ENCODE data around the gene ATXN1. TPM values are rescaled to one million over a fixed set of nuclear protein-coding genes. Genes with fewer than 3 reads are reported as not detected.
A peak's percentile ranks its signal among the peaks of the same experiment; 100 is the strongest.

Gene ATXN1
- total and polyA plus RNA-seq, 7 experiments from 2014 or later, result 1.5 to 82.7 (median 42.4) TPM

GRCh38 chr6:16338577-16339264 lies 422.5 kb downstream of the ATXN1 start:
- Mint-ChIP-seq H3K27ac (peak overlapping the region in 2 of 9 donors; percentile 19 to 21), H3K4me1 (peaks cover 0 to 12% (median 0%) of the 10 kb centered on the region in 7 donors), H3K36me3 (peaks cover 0 to 8% (median 0%) of the 10 kb centered on the region in 5 donors), H3K9me3 (no peaks in the 10 kb centered on the region), H3K4me3 (no peak overlapping the region), H3K27me3 (no peaks in the 10 kb centered on the region)
- ChIA-PET POLR2A (no interaction called here), CTCF (no interaction called here)
- Histone ChIP-seq H3K36me3 (ENCODE audit: control insufficient read depth in 2 of 3, insufficient read depth in 3 of 3, low read length in 3 of 3) (no peaks in the 10 kb centered on the region), H3K4me1 (ENCODE audit: control insufficient read depth in 2 of 2, insufficient read depth in 2 of 2, low read length in 2 of 2) (no peaks in the 10 kb centered on the region), H3K27me3 (ENCODE audit: control insufficient read depth in 2 of 2, insufficient read depth in 2 of 2, low read length in 2 of 2) (no peaks in the 10 kb centered on the region), H3K27ac (ENCODE audit: low read depth, low read length) (no peak overlapping the region), H3K4me3 (ENCODE audit: low read length) (no peak overlapping the region), H3K9me3 (ENCODE audit: control insufficient read depth in 2 of 3, low read length in 3 of 3) (no peaks in the 10 kb centered on the region)
- DNase-seq (no peak), ATAC-seq (no peak)
- intact Hi-C loops (cut with micrococcal nuclease), result loop anchor here in 1 of 2 donors (10.0 kb wide), 1 partner anchor 66 kb away; no protein-coding TSS in a partner anchor

GRCh38 chr6:16337295-16337975 lies 423.8 kb downstream of the ATXN1 start:
- POLR2A ChIA-PET, result interaction anchor here (0.6 kb wide), 1 partner anchor 1314 kb away, joined by 3 read pairs; no protein-coding TSS in a partner anchor
- DNase-seq (no peak), ATAC-seq (no peak)
- Histone ChIP-seq H3K27me3 (ENCODE audit: control insufficient read depth in 2 of 2, insufficient read depth in 2 of 2, low read length in 2 of 2) (no peaks in the 10 kb centered on the region), H3K4me1 (ENCODE audit: control insufficient read depth in 2 of 2, insufficient read depth in 2 of 2, low read length in 2 of 2) (peaks cover 0 to under 1% of the 10 kb centered on the region in 2 donors), H3K36me3 (ENCODE audit: control insufficient read depth in 2 of 3, insufficient read depth in 3 of 3, low read length in 3 of 3) (no peaks in the 10 kb centered on the region), H3K27ac (ENCODE audit: low read depth, low read length) (no peak overlapping the region), H3K4me3 (ENCODE audit: low read length) (no peak overlapping the region), H3K9me3 (ENCODE audit: control insufficient read depth in 2 of 3, low read length in 3 of 3) (no peaks in the 10 kb centered on the region)
- peaks cover 0 to 9% (median 0%) of the 10 kb centered on the region in 7 donors for H3K4me1 Mint-ChIP-seq
- CTCF ChIA-PET, result no interaction called here
- H3K4me3 Mint-ChIP-seq, result no peak overlapping the region
- no peak overlapping the region for H3K27ac Mint-ChIP-seq
- H3K9me3 Mint-ChIP-seq, result no peaks in the 10 kb centered on the region
- intact Hi-C loops (cut with micrococcal nuclease), result loop anchor here in 1 of 2 donors (10.0 kb wide), 1 partner anchor 67 kb away; no protein-coding TSS in a partner anchor
- peaks cover 0 to 9% (median 0%) of the 10 kb centered on the region in 5 donors for H3K36me3 Mint-ChIP-seq
- no peaks in the 10 kb centered on the region for H3K27me3 Mint-ChIP-seq

- no peak overlapping the region for H3K4me3 ChIP-seq (ENCODE audit: low read length)
- ATAC-seq (no peak), DNase-seq (no peak)
- ChIA-PET CTCF (no interaction called here), POLR2A (interaction anchor here (0.6 kb wide), 1 partner anchor 1314 kb away, joined by 3 read pairs; no protein-coding TSS in a partner anchor)
- Mint-ChIP-seq H3K36me3 (peaks cover 0 to 9% (median 0%) of the 10 kb centered on the region in 5 donors), H3K4me1 (peaks cover 0 to 9% (median 0%) of the 10 kb centered on the region in 7 donors), H3K27ac (no peak overlapping the region), H3K4me3 (no peak overlapping the region), H3K9me3 (no peaks in the 10 kb centered on the region), H3K27me3 (no peaks in the 10 kb centered on the region)
- intact Hi-C loops (cut with micrococcal nuclease), result loop anchor here in 1 of 2 donors (10.0 kb wide), 1 partner anchor 68 kb away; no protein-coding TSS in a partner anchor
- H3K4me1 ChIP-seq (ENCODE audit: control insufficient read depth in 2 of 2, insufficient read depth in 2 of 2, low read length in 2 of 2), result peaks cover 5 to 6% of the 10 kb centered on the region in 2 donors
- no peak overlapping the region for H3K27ac ChIP-seq (ENCODE audit: low read depth, low read length)
- no peaks in the 10 kb centered on the region for H3K9me3 ChIP-seq (ENCODE audit: control insufficient read depth in 2 of 3, low read length in 3 of 3)
- no peaks in the 10 kb centered on the region for H3K27me3 ChIP-seq (ENCODE audit: control insufficient read depth in 2 of 2, insufficient read depth in 2 of 2, low read length in 2 of 2)
- H3K36me3 ChIP-seq (ENCODE audit: control insufficient read depth in 2 of 3, insufficient read depth in 3 of 3, low read length in 3 of 3), result no peaks in the 10 kb centered on the region
Measured at GRCh38 chr6:16336911-16337294, 424.4 kb downstream of the ATXN1 start.

- Histone ChIP-seq H3K27ac (ENCODE audit: low read depth, low read length) (no peak overlapping the region), H3K4me1 (ENCODE audit: control insufficient read depth in 2 of 2, insufficient read depth in 2 of 2, low read length in 2 of 2) (peaks cover 12% of the 10 kb centered on the region in 2 donors), H3K4me3 (ENCODE audit: low read length) (no peak overlapping the region), H3K36me3 (ENCODE audit: control insufficient read depth in 2 of 3, insufficient read depth in 3 of 3, low read length in 3 of 3) (no peaks in the 10 kb centered on the region), H3K27me3 (ENCODE audit: control insufficient read depth in 2 of 2, insufficient read depth in 2 of 2, low read length in 2 of 2) (no peaks in the 10 kb centered on the region), H3K9me3 (ENCODE audit: control insufficient read depth in 2 of 3, low read length in 3 of 3) (no peaks in the 10 kb centered on the region)
- no peak overlapping the region for H3K27ac Mint-ChIP-seq
- ChIA-PET CTCF (interaction anchor here (1.2 kb wide), 1 partner anchor 14 kb away, joined by 3 read pairs; no protein-coding TSS in a partner anchor), POLR2A (no interaction called here)
- peaks cover 0 to 9% (median 0%) of the 10 kb centered on the region in 5 donors for H3K36me3 Mint-ChIP-seq
- H3K27me3 Mint-ChIP-seq, result no peaks in the 10 kb centered on the region
- no peak for DNase-seq
- peaks cover 0 to 9% (median 0%) of the 10 kb centered on the region in 7 donors for H3K4me1 Mint-ChIP-seq
- no peaks in the 10 kb centered on the region for H3K9me3 Mint-ChIP-seq
- intact Hi-C loops (cut with micrococcal nuclease), result loop anchor here in 1 of 2 donors (10.0 kb wide), 1 partner anchor 69 kb away; no protein-coding TSS in a partner anchor
- no peak for ATAC-seq
- no peak overlapping the region for H3K4me3 Mint-ChIP-seq
Measured at GRCh38 chr6:16336056-16336818, 425.0 kb downstream of the ATXN1 start.

- Histone ChIP-seq H3K27ac (ENCODE audit: low read depth, low read length) (no peak overlapping the region), H3K9me3 (ENCODE audit: control insufficient read depth in 2 of 3, low read length in 3 of 3) (no peaks in the 10 kb centered on the region), H3K4me3 (ENCODE audit: low read length) (no peak overlapping the region), H3K27me3 (ENCODE audit: control insufficient read depth in 2 of 2, insufficient read depth in 2 of 2, low read length in 2 of 2) (no peaks in the 10 kb centered on the region), H3K36me3 (ENCODE audit: control insufficient read depth in 2 of 3, insufficient read depth in 3 of 3, low read length in 3 of 3) (no peaks in the 10 kb centered on the region), H3K4me1 (ENCODE audit: control insufficient read depth in 2 of 2, insufficient read depth in 2 of 2, low read length in 2 of 2) (peaks cover 12 to 13% of the 10 kb centered on the region in 2 donors)
- DNase-seq (no peak), ATAC-seq (no peak)
- Mint-ChIP-seq H3K4me1 (peaks cover 0 to 9% (median 0%) of the 10 kb centered on the region in 7 donors), H3K27ac (no peak overlapping the region), H3K4me3 (no peak overlapping the region), H3K27me3 (no peaks in the 10 kb centered on the region), H3K36me3 (peaks cover 0 to 9% (median 0%) of the 10 kb centered on the region in 5 donors), H3K9me3 (no peaks in the 10 kb centered on the region)
- intact Hi-C loops (cut with micrococcal nuclease), result loop anchor here in 1 of 2 donors (10.0 kb wide), 1 partner anchor 70 kb away; no protein-coding TSS in a partner anchor
- ChIA-PET POLR2A (no interaction called here), CTCF (interaction anchor here (1.0 to 4.7 kb wide), 4 partner anchors 11 to 436 kb away, joined by 3 to 35 read pairs (median 14); no protein-coding TSS in a partner anchor)
Measured at GRCh38 chr6:16335176-16335575, 426.1 kb downstream of the ATXN1 start.

- H3K9me3 Mint-ChIP-seq, result no peaks in the 10 kb centered on the region
- H3K4me3 ChIP-seq (ENCODE audit: low read length), result no peak overlapping the region
- no peaks in the 10 kb centered on the region for H3K27me3 Mint-ChIP-seq
- H3K27ac Mint-ChIP-seq, result peak overlapping the region in 4 of 9 donors; percentile 5 to 39 (median 18)
- peaks cover 0 to 9% (median 0%) of the 10 kb centered on the region in 7 donors for H3K4me1 Mint-ChIP-seq
- H3K27ac ChIP-seq (ENCODE audit: low read depth, low read length), result no peak overlapping the region
- peaks cover 0 to 9% (median 0%) of the 10 kb centered on the region in 5 donors for H3K36me3 Mint-ChIP-seq
- no peaks in the 10 kb centered on the region for H3K9me3 ChIP-seq (ENCODE audit: control insufficient read depth in 2 of 3, low read length in 3 of 3)
- H3K36me3 ChIP-seq (ENCODE audit: control insufficient read depth in 2 of 3, insufficient read depth in 3 of 3, low read length in 3 of 3), result no peaks in the 10 kb centered on the region
- DNase-seq (no peak), ATAC-seq (no peak)
- H3K4me1 ChIP-seq (ENCODE audit: control insufficient read depth in 2 of 2, insufficient read depth in 2 of 2, low read length in 2 of 2), result peaks cover 12 to 13% of the 10 kb centered on the region in 2 donors
- intact Hi-C loops (cut with micrococcal nuclease), result loop anchor here (5.0 to 10.0 kb wide), 3 partner anchors 70 to 753 kb away; no protein-coding TSS in a partner anchor
- no peak overlapping the region for H3K4me3 Mint-ChIP-seq
- CTCF ChIA-PET, result interaction anchor here (1.0 to 4.7 kb wide), 4 partner anchors 10 to 437 kb away, joined by 3 to 35 read pairs (median 14); no protein-coding TSS in a partner anchor
- no peaks in the 10 kb centered on the region for H3K27me3 ChIP-seq (ENCODE audit: control insufficient read depth in 2 of 2, insufficient read depth in 2 of 2, low read length in 2 of 2)
- POLR2A ChIA-PET, result no interaction called here
Measured at GRCh38 chr6:16334671-16335070, 426.6 kb downstream of the ATXN1 start.
